SK-N-MC (cell line): Measurements from ENCODE around the gene PAXX.

ENCODE experiments used
- DNase-seq: peaks from one replicate; pipeline ENCODE4 v3.0.0-alpha.2; 2011; ENCODE audit warnings: low read depth, low spot score
- H3K27ac ChIP-seq: fragments of 200-600 bp; sonication (generic); 2 replicates; pipeline ENCODE4 v1.5.1; 2016; ENCODE audit warnings: mixed run types
- H3K36me3 ChIP-seq: fragments of 200-600 bp; sonication (generic); 2 replicates; pipeline ENCODE4 v1.6.1; 2017; ENCODE audit warnings: antibody characterized with exemption, low read length, mixed read lengths; ENCODE audit not compliant: insufficient read depth
- H3K4me3 ChIP-seq: fragments of 200-600 bp; sonication (generic); 2 replicates; pipeline ENCODE4 v1.5.1; 2016
- H3K9ac ChIP-seq: fragments of 200-600 bp; sonication (generic); 2 replicates; pipeline ENCODE4 v1.8.0; 2017; ENCODE audit warnings: mixed run types, mixed read lengths; ENCODE audit not compliant: insufficient read length
- H3K9me3 ChIP-seq: fragments of 200-600 bp; sonication (generic); 2 replicates; pipeline ENCODE4 v1.6.1; 2017; ENCODE audit warnings: low read depth, mild to moderate bottlenecking, antibody characterized with exemption, low read length, moderate library complexity, mixed read lengths
- EZH2 ChIP-seq: fragments of 200-600 bp; sonication (generic); IDR thresholded peaks from one replicate; pipeline ENCODE4 v1.6.1; 2017; ENCODE audit warnings: antibody characterized with exemption
- FOXP2 ChIP-seq: optimal IDR thresholded peaks from 2 replicates; pipeline ENCODE3; 2011; ENCODE audit warnings: mild to moderate bottlenecking, moderate library complexity; ENCODE audit not compliant: insufficient read depth; ENCODE audit errors: extremely low read length, control extremely low read depth
- POLR2AphosphoS5 ChIP-seq: IDR thresholded peaks from 2 replicates; pipeline ENCODE4 v1.6.1; 2012; ENCODE audit warnings: mild to moderate bottlenecking, low read depth, low read length, borderline replicate concordance

Gene PAXX

GRCh38 chr9:137014776-137015539, 22.7 kb downstream of the PAXX start:
- Histone ChIP-seq H3K27ac (no peak overlapping the region), H3K36me3 (no peaks in the 10 kb centered on the region), H3K4me3 (no peak overlapping the region), H3K9ac (no peak overlapping the region), H3K9me3 (no peaks in the 10 kb centered on the region)
- TF ChIP-seq EZH2: no peak
- no peak for TF ChIP-seq FOXP2
- no peak for TF ChIP-seq POLR2AphosphoS5
- DNase-seq: no peak

GRCh38 chr9:137015540-137015930, 23.3 kb downstream of the PAXX start:
- DNase-seq: no peak
- Histone ChIP-seq H3K4me3 (no peak overlapping the region), H3K27ac (no peak overlapping the region), H3K36me3 (no peaks in the 10 kb centered on the region), H3K9me3 (no peaks in the 10 kb centered on the region), H3K9ac (no peak overlapping the region)
- no peak for TF ChIP-seq POLR2AphosphoS5
- no peak for TF ChIP-seq FOXP2
- TF ChIP-seq EZH2: no peak

- no peaks in the 10 kb centered on the region for H3K36me3 ChIP-seq
- no peak overlapping the region for H3K27ac ChIP-seq
- H3K9ac ChIP-seq: no peak overlapping the region
- DNase-seq: no peak
- no peak for TF ChIP-seq EZH2
- TF ChIP-seq POLR2AphosphoS5: no peak
- no peak for TF ChIP-seq FOXP2
- no peaks in the 10 kb centered on the region for H3K9me3 ChIP-seq
- H3K4me3 ChIP-seq: no peak overlapping the region
Observed at GRCh38 chr9:137015976-137016375, 23.8 kb downstream of the PAXX start.

GRCh38 chr9:137016436-137016835, 24.2 kb downstream of the PAXX start:
- Histone ChIP-seq H3K4me3 (no peak overlapping the region), H3K36me3 (no peaks in the 10 kb centered on the region), H3K27ac (no peak overlapping the region), H3K9ac (no peak overlapping the region), H3K9me3 (no peaks in the 10 kb centered on the region)
- TF ChIP-seq POLR2AphosphoS5 (no peak), EZH2 (no peak), FOXP2 (no peak)
- DNase-seq: no peak

- DNase-seq: no peak
- no peaks in the 10 kb centered on the region for H3K9me3 ChIP-seq
Observed at GRCh38 chr9:137017071-137017470, 24.8 kb downstream of the PAXX start.

DNA sequence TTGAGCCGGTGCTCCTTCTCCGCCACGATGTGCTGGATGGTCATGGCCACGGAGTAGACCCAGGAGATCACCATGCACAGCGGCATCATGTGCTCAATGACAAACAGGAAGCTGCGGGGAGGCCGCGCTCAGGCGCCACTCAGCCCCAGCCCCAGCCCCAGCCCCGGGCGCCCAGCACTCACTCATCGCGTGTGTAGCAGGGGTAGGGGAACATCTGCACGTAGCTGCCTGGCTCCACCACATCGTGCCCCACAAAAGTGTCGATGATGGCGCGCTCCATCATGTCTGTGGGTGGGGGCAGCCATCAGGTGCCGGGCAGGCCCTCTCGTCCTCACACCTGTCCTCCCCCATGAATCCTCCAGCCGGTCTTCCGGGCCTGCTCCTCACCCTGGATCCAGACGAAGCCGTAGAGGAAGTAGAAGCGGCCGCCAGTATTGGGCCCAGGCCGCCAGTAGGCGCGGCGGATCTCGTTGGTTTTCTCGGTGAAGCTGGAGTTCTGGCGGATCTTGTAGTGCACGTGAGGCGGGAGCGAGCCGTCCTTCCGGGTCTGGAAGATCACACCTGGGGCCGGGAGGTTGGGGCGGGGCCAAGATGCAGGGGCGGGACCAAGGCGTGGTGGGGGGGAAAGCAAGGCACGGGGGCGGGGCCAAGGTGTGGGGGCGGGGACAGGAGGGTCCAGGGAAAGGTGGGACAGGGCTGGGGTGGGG, 25.7 kb downstream of the PAXX start:
- Histone ChIP-seq H3K27ac (no peak overlapping the region), H3K36me3 (no peaks in the 10 kb centered on the region), H3K4me3 (no peak overlapping the region), H3K9me3 (no peaks in the 10 kb centered on the region), H3K9ac (no peak overlapping the region)
- no peak for DNase-seq
- TF ChIP-seq POLR2AphosphoS5 (no peak), EZH2 (no peak), FOXP2 (no peak)

More at GRCh38 chr9:137017071-137017470, 24.8 kb downstream of the PAXX start:
- no peak overlapping the region for H3K4me3 ChIP-seq
- TF ChIP-seq EZH2 (no peak), FOXP2 (no peak), POLR2AphosphoS5 (no peak)
- no peaks in the 10 kb centered on the region for H3K36me3 ChIP-seq
- no peak overlapping the region for H3K27ac ChIP-seq
- H3K9ac ChIP-seq: no peak overlapping the region

DNA sequence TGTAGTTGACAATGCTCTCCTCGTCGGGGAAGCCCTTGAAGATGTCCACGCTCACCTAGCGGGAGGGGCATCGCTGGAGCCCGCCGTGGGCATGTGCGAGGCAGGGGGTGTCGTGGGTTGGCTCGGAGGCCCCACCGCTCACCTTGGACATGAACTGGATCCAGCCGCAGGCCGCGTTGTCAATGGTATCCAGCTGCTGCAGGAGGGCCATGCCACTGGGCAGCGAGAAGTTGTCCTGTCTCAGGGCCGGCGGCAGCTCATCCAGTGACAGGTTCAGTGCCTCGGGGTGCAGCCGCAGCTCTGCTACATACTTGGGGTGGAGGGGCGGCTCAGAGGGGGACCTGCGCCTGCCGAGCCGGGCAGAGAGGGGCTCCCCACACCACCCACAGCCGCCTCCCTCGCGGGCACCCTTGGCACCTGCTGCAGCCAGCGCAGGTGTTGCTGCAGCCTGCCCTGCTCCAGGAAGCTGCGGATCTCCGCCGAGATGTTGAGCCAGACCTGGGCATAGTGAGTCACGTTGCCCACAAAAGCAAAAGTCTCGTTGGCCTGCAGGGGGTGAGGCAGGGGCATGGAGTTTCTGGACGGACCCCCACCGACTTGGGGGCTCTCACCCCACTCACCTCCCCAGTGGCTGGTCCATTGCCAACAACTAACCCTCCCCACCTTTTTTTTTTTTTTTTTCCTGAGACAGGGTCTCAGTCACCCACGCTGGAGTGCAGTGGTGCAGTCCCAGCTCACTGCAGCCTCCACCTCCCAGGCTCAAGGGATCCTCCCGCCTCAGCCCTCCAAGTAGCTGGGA, 26.7 kb downstream of the PAXX start:
- H3K36me3 ChIP-seq: no peaks in the 10 kb centered on the region
- H3K27ac ChIP-seq: no peak overlapping the region
- no peak overlapping the region for H3K9ac ChIP-seq
- no peak for TF ChIP-seq FOXP2
- TF ChIP-seq POLR2AphosphoS5: no peak
- no peak for TF ChIP-seq EZH2
- no peak overlapping the region for H3K4me3 ChIP-seq
- no peak for DNase-seq
- H3K9me3 ChIP-seq: no peaks in the 10 kb centered on the region
